SKM-1 (cell line): Measurements from ENCODE around the gene CDK5R1.
A peak's percentile ranks its signal among the peaks of the same experiment; 100 is the strongest.

ENCODE experiments used
- DNase-seq: peaks from one replicate; lab custom pipeline; 2025; ENCODE audit not compliant: unreplicated experiment; lab: John Stamatoyannopoulos, UW

The CDK5R1 gene

GRCh38 chr17:32492264-32492589, 5.4 kb downstream of the CDK5R1 start:
- DNase-seq: no peak

- no peak for DNase-seq
Measured at GRCh38 chr17:32492648-32493289, 6.0 kb downstream of the CDK5R1 start.

- no peak for DNase-seq
Measured at GRCh38 chr17:32493571-32493970, 6.8 kb downstream of the CDK5R1 start.

GRCh38 chr17:32493976-32494513, 7.3 kb downstream of the CDK5R1 start:
- no peak for DNase-seq

- DNase-seq: no peak
Measured at GRCh38 chr17:32494621-32495358, 8.0 kb downstream of the CDK5R1 start.

- DNase-seq: no peak
Measured at GRCh38 chr17:32495359-32496231, 8.8 kb downstream of the CDK5R1 start.

- DNase-seq: no peak
Measured at GRCh38 chr17:32496395-32497073, 9.7 kb downstream of the CDK5R1 start.

GRCh38 chr17:32497431-32498205, 10.8 kb downstream of the CDK5R1 start:
- no peak for DNase-seq

GRCh38 chr17:32498391-32498790, 11.6 kb downstream of the CDK5R1 start:
- DNase-seq: no peak

GRCh38 chr17:32502013-32502412, 15.2 kb downstream of the CDK5R1 start:
- no peak for DNase-seq

GRCh38 chr17:32502710-32503109, 15.9 kb downstream of the CDK5R1 start:
- DNase-seq: no peak

- DNase-seq: peak; percentile 63
Measured at GRCh38 chr17:32503251-32504165, 16.7 kb downstream of the CDK5R1 start.

GRCh38 chr17:32504166-32504990, 17.6 kb downstream of the CDK5R1 start:
- no peak for DNase-seq

GRCh38 chr17:32508926-32509325, 22.1 kb downstream of the CDK5R1 start:
- DNase-seq: no peak

- no peak for DNase-seq
Measured at GRCh38 chr17:32510466-32510865, 23.7 kb downstream of the CDK5R1 start.

- DNase-seq: no peak
Measured at GRCh38 chr17:32512328-32512727, 25.5 kb downstream of the CDK5R1 start.

GRCh38 chr17:32513579-32513978, 26.8 kb downstream of the CDK5R1 start:
- no peak for DNase-seq

- no peak for DNase-seq
Measured at GRCh38 chr17:32514606-32515005, 27.8 kb downstream of the CDK5R1 start.
